IPS DF 19.7 (cell line): ENCODE data around the gene LMAN1L.
A peak's percentile ranks its signal among the peaks of the same experiment; 100 is the strongest.

ENCODE experiments used
- DNase-seq: peaks from one replicate; pipeline ENCODE4 v3.0.0-alpha.2; 2013; ENCODE audit warnings: low read depth, low spot score

The LMAN1L gene

GRCh38 chr15:74816624-74817369 is 4.2 kb downstream of the LMAN1L start:
- no peak for DNase-seq

DNA sequence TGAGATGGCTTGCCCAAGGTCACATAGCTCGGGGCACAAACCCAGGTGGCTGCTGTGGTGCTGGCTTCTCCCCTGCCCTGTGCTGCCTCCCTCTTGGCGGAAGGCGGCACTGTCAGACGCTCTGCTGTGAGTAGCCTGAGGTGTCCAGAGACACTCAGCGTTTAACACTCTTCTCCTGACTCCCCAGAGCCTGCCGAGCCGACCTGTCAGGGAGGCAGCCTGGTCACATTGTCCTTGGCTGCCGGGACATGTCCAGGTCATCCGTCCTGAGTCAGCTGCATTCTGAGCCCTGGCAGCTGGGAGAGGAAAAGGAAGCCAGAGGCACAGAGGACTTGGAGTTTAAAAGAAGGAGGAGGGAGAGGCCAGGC is 4.7 kb downstream of the LMAN1L start:
- no peak for DNase-seq

DNA sequence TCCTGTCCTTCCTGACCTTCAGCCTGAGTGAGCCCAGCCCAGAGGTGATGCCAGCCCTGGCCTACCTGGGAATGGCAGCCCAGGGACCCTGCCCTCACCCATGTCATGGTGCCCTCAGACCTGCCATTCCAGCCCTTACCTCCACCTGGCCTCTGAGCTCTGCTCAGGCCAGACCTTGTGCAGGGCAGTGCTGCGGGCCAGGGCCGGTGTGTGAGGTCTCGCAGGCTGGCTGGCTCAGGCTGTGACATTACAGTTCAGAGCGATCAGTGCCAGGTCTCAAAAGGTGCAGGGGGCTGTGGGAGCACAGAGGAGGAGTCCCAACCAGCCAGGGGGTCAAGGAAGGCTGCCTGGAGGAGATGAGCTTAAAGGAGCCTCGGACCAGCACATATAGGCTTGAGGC is 7.4 kb downstream of the LMAN1L start:
- no peak for DNase-seq

GRCh38 chr15:74821091-74821789 is 8.6 kb downstream of the LMAN1L start:
- DNase-seq, result no peak

DNA sequence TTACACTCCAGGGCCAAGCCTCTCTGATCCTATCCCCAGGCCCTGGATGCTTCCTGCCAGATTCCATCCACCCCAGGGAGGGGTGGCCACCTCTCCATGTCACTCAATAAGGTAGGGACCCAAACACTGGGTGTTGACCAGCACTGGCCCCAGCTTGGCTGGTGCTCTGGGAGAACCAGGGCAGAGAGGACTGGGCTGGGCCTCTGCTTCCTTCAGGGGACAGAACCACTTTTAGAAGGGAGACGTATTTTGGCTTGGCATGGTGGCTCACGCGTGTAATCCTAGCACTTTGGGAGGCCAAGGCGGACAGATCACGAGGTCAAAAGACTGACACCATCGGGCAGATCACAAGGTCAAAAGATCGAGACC is 9.1 kb downstream of the LMAN1L start:
- DNase-seq, result no peak

DNA sequence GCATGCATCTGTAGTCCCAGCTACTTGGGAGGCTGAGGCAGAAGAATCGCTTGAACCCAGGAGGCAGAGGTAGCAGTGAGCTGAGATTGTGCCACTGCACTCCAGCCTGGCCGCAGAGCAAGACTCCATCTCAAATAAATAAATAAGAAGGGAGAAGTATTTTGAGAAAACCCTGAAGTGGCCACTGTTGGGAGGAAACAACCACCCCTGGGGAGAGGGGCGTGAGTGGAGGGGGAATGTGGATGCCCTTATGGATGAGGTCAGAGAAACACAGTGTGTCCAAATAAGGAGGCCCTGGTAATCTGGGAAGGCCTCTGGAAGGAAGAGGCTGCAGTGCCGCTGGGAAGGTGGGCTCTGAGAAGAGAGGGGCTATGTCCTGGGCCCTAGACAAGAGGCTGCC is 9.6 kb downstream of the LMAN1L start:
- no peak for DNase-seq

DNA sequence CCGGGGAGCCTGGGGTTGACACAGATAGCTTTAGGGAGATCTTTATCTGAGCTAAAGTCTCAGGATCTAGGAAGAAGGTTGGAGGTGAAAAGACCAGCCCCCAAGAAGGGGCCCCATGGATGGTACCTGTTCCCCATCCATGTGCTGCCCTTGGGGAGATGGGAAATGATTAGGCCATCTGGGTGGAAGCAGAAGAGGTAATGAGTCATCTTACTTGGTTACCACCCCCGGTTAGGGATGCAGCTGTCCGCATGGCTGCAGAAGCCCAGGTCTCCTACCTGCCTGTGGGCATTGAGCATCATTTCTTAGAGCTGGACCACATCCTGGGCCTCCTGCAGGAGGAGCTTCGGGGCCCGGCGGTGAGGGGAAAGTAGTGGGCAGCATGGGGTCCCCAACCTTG is 10.7 kb downstream of the LMAN1L start:
- DNase-seq, result no peak

DNA sequence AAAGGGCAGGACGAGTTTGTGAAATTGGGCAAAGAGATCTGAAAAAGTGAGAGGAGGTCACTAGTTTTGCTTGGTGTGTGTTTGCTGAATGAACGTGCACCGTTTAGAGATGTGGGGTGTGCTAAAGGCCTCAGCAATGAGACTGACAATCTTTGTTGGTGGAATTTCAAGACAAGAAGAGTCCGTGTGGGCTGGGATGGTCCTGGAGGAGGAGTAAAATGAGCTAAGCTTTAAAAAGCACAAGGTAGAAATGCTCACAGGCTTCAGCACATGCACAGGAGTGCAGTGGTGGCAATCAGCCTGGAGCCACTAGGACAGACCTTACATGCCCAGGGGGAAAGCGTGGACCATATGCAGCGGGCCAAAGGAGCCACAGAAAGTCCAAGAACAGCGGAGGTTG is 12.3 kb downstream of the LMAN1L start:
- no peak for DNase-seq

DNA sequence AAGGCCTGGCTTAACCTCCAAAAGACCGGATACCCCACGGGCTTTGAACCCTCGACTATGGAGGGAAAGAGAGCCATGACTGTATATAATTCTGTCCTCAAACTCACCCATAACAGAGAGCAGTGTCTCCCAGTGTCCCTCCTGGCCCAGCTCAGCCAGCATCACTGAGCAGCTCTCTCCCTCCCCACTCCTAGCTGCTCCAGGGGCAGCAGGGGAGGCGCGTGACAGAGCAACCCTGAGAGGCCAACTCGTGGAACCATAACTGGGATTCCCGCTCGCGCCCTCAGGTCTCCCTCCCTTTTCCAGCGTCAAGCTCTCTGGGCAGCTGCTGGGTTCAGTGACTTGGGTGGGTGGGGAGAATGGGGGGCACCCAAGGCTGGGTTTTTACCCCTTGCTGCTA is 13.2 kb downstream of the LMAN1L start:
- no peak for DNase-seq

DNA sequence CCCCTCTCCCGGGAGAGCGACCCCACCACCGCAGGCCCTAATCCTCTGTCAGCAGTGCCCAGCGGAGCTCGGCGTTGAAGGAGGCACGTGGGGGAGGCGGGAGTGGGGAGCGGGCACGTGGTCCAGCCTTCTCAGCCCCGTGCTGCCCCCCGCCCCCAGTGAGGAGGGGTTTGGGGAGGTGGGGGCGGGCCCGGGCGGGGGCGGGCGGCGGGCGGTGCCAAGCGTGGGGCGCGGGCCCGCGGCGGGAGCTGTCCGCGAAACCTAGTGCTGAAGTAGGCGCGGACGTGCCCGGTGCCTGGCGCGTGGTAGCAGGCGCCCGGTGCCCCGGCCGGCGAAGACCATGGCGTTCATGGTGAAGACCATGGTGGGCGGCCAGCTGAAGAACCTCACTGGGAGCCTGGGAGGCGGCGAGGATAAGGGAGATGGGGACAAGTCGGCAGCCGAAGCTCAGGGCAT is 13.8 kb downstream of the LMAN1L start, which contains the start of gene CPLX3:
Gene CPLX3 (plus strand): TSS at position 264 of the 456 bp plus-strand sequence. CDS start 77 bp downstream, at position 341.
- DNase-seq, result no peak

- no peak for DNase-seq
These were observed 14.3 kb downstream of the LMAN1L start for GRCh38 chr15:74826921-74827320.

- no peak for DNase-seq
These were observed 15.0 kb downstream of the LMAN1L start for GRCh38 chr15:74827614-74828013.

DNA sequence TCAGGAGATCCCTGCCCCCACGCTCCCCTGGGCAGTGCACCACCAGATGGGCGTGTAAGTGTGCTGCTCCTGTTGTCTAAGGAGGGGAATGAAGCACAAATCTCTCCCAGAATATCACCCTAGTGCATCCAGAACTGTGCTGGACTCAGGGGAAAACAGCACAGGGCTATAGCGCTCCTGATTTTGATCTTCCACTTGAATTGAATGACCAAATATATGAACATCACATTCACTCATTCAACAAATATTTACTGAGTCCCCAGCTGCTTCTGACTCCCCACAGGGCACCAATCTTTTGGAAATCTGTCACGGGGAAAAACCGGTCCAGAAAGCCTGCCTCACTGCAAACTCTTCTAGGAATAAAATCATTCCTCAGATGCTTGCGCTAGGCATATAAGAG is 16.2 kb downstream of the LMAN1L start:
- no peak for DNase-seq

- DNase-seq, result no peak
These were observed 16.9 kb downstream of the LMAN1L start for GRCh38 chr15:74829486-74829885.

GRCh38 chr15:74829991-74830390 is 17.4 kb downstream of the LMAN1L start:
- DNase-seq, result no peak

DNA sequence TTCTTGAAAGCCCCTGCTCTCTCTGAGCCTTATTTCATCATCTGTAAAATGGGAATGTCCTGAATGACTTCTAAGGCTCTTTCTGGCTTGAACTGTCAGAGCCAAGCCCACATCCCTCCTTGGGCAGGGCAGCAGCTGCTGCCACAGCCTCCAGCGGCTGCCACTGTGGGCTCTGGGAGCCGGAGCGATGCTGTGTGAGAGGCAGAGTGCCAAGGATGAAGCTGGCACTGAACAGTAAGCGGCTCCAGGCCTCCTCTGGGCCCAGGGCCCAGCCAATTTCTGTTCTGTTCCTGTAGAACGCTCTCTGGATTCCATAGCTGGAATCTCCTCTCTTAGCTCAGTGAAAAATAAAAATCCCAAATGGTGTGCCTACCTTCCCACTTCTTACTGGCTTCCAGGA is 18.2 kb downstream of the LMAN1L start:
- no peak for DNase-seq

DNA sequence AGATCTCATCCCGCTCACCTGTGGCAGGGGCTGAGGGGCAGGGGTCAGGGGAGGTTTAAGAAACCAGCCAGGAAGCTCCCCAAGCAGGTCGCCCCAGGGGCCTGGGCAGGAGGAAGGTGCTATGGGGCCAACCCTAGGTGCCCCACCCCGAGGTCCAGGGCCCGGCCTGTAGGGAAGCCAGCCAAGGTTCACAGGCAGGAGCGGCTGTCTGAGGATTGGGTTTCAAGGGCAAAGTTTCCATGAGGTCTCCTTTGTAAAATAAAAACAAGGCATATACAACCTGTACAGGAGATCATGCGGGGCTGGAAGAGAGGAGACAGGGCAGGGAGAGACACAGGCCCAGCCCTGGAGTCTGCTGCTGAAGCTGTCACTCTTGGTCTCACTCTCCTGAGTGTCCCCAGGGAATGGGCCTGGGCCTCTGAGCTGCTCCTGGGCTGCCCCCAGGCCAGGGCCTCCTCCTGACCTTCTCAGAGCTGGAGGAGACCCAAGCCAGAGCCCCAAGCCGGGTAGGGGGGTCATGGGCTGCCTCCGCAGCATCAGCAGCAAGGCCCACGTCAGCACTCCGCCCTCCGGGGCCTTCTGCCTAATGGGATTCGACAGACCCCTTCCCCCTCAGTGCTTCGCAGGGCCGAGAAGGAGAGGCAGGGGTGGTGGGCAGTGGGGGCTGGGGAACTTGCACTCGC is 19.3 kb downstream of the LMAN1L start:
- no peak for DNase-seq

DNA sequence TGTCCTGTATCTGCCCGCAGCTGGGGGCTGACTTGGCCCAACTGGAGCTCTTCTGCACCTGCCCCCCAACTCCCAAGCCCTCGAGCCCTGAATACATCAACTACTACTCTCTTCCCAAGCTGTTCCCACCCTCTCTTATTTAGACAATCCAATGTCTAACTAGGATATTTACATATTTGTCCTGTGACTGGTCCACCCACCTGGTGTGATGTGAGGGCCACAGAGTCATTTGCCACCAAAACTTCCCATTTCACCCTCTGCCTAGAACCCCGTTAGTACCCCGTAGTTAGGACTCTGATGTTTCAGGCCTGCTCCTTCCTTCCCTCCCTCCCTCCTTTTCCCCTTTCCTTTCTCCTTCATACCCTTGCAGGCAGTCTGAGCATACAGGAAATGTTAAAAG is 20.2 kb downstream of the LMAN1L start:
- no peak for DNase-seq

DNA sequence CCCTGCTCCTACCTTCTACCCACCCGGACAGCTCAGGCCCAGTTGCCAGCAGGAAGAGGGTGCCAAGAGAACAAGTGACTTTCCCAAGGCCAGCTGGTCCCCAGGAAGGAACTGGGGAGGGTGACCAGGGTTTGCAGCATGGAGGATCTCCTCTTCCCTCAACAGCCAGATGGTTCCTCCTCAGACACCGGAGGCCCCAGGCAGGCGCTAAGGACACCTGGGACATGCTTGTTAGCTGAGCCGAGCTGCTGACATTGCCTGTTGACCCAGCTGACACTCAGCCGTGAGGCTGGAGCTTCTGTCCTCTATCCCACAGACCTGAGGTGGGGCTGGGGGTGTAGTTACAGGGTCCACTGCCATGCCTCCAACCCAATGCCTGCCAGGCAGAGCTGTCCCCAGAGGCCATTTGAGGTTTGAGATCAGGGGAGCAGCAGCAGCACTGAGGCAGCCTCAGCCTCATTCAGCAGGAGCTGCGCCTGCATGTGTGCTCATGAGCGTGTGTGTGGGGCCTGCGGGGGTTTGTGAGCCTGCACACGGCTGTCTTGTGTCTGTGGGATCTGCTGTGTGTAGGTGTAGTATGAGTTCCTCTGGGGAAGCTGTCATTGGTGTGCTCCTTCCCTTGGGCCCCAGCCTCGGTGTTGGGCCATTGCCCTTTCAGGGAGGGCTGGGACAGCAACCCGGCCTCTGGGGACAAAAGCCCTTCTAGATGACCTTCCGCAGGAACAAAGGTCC is 20.9 kb downstream of the LMAN1L start:
- no peak for DNase-seq

GRCh38 chr15:74835312-74835823 is 22.7 kb downstream of the LMAN1L start:
- DNase-seq, result peak; percentile 81

- no peak for DNase-seq
These were observed 24.2 kb downstream of the LMAN1L start for GRCh38 chr15:74836846-74837245.
